ENCODE results near the gene LOC128125822.

The LOC128125822 gene

GRCh38 chr6:63558278-63558677, 14.0 kb upstream of the LOC128125822 start:
- no peak for DNase-seq

GRCh38 chr6:63560801-63561287, 11.4 kb upstream of the LOC128125822 start:
- no peak for DNase-seq

- no peak for DNase-seq
These were observed 11.0 kb upstream of the LOC128125822 start for GRCh38 chr6:63561288-63561687.

GRCh38 chr6:63563235-63563634, 9.0 kb upstream of the LOC128125822 start:
- DNase-seq, result no peak

DNA sequence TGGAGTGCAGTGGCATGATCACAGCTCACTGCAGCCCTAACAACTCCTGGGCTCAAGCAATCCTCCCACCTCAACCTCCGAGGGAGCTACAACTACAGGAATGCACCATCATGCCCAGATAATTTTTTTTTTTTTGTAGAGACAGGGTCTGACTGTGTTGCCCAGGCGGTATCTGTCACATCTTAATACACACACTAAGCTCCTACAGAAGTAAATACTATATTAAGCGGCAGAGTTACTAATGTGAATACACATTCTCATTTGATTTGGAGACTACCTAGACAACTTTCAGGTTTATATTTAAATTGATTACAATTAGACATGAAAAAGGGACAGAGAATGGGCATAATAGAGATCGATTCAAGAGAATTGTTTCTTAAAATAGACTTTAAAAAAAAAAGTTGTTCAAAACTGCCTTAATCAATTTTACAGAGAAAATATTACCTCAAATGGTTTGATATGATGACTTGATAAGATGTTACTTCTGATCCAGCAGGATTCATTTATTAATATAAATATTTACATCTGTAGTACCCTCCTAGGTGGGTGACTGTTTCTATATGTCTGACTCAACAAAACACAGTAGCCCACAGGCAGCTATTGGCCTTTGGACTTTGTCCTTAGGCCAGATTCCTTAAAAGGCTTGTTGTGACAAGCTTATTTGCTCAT, 7.1 kb upstream of the LOC128125822 start:
- no peak for DNase-seq

- DNase-seq, result no peak
These were observed 6.3 kb upstream of the LOC128125822 start for GRCh38 chr6:63565727-63566596.

- no peak for DNase-seq
These were observed 4.3 kb upstream of the LOC128125822 start for GRCh38 chr6:63567966-63568365.

- DNase-seq, result no peak
These were observed 778 bp upstream of the LOC128125822 start for GRCh38 chr6:63571361-63572043.

- DNase-seq, result no peak
These were observed 431 bp downstream of the LOC128125822 start for GRCh38 chr6:63572747-63573075.

GRCh38 chr6:63573076-63573898, 1.0 kb downstream of the LOC128125822 start:
- no peak for DNase-seq

GRCh38 chr6:63573899-63574553, 1.7 kb downstream of the LOC128125822 start:
- DNase-seq, result no peak

DNA sequence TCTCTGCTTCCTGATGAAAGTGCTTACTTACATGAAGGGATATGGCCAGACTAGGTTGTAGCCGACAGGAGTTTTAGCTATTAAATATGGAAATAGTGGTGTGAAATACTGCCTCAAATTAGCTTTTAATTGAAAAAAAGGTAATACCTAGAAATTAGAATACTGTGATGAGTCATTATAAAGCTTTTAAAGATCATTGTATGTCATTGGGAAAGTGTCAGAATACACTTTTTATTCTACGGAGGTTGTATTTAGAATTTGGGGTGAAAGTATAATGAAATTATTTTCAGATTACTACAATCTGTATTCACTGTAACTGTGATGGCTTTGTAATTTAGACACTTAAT, 2.2 kb downstream of the LOC128125822 start:
- DNase-seq, result no peak

DNA sequence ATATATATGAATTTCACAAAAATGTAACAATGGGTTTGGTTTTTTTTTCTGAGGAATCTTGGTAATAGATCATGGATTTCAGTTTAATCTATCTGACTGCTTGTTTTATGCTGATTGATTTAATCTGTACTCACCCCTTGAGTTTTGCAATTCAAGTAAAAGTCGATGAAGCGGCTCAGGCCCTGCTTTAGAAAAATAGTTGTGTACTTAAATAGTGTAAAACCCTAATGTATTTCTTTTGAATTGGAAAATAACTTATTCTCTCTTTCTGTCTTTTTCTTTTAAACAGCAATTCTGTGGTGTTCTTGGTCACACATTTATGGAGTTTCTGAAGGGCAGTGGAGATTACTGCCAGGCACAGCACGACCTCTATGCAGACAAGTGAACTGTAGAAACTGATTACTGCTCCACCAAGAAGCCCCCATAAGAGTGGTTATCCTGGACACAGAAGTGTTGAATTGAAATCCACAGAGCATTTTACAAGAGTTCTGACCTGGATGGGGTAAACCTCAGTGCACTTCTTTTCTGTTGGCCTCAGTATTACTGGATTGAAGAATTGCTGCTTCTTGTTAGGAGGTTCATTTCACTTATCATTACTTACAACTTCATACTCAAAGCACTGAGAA, 4.0 kb downstream of the LOC128125822 start:
- no peak for DNase-seq

GRCh38 chr6:63576985-63577712, 4.9 kb downstream of the LOC128125822 start:
- no peak for DNase-seq

GRCh38 chr6:63578757-63579156, 6.5 kb downstream of the LOC128125822 start:
- no peak for DNase-seq

- no peak for DNase-seq
These were observed 7.8 kb downstream of the LOC128125822 start for GRCh38 chr6:63579937-63580703.

DNA sequence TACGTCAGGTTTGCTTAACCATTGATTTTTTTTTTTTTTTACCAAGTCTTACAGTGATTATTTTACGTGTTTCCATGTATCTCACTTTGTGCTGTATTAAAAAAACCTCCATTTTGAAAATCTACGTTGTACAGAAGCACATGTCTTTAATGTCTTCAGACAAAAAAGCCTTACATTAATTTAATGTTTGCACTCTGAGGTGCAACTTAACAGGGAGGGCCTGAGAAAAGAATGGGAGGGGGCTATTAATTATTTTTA, 8.4 kb downstream of the LOC128125822 start:
- no peak for DNase-seq

DNA sequence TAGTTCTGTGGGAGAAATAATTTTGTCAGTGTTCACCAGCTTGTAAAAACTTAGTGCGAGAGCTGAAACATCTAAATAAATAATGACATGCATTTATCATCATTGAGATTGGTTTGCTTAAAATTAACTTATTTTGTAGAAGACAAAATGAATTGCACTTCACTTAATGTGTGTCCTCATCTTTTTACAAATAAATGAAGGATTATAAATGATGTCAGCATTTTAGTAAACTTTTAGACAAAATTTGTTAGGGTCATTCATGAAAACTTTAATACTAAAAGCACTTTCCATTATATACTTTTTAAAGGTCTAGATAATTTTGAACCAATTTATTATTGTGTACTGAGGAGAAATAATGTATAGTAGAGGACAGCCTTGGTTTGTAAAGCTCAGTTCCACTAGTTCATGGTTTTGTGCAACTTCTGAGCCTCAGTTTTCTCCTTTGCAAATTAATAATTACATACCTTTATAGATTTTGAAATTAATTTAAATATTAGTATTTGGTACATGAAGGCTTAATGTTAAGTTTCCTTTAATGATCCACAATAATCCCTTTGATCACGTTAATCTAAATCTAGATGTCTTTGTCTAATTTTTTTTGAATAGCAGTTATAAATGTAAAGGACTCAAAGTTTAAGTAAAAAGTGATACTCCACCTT, 9.2 kb downstream of the LOC128125822 start:
- no peak for DNase-seq

- DNase-seq, result no peak
These were observed 10.4 kb downstream of the LOC128125822 start for GRCh38 chr6:63582579-63583231.

- no peak for DNase-seq
These were observed 11.8 kb downstream of the LOC128125822 start for GRCh38 chr6:63584125-63584514.

Measured in NCI-H524 treated with DMSO at 0.1 percent for 48 hours (cell line).